Activated naive CD4-positive, alpha-beta T cell treated with anti-CD3 and anti-CD28 coated beads, Interleukin-2, amount 50 U/mL, for 24 hours (primary cell): ENCODE results near the gene SLC25A21.
"Not testable (repeated sequence)": the region's sequence is repeated elsewhere in the genome, so short reads cannot be mapped to it uniquely, and the experiment has no call there.

Experiments used
- H3K27ac Mint-ChIP-seq: one replicate; pipeline ENCODE4 v1.8.0; 2021; ENCODE audit warnings: mild to moderate bottlenecking, mixed read lengths
- H3K27me3 Mint-ChIP-seq: one replicate; pipeline ENCODE4 v1.8.0; 2021; ENCODE audit warnings: mixed read lengths
- H3K36me3 Mint-ChIP-seq: one replicate; pipeline ENCODE4 v1.8.0; 2021; ENCODE audit warnings: mixed read lengths
- H3K4me1 Mint-ChIP-seq: one replicate; pipeline ENCODE4 v1.8.0; 2021; ENCODE audit warnings: mixed read lengths
- H3K4me3 Mint-ChIP-seq: one replicate; pipeline ENCODE4 v1.8.0; 2021; ENCODE audit warnings: mild to moderate bottlenecking, mixed read lengths
- H3K9me3 Mint-ChIP-seq: one replicate; pipeline ENCODE4 v1.8.0; 2021; ENCODE audit warnings: mixed read lengths

SLC25A21 gene

DNA sequence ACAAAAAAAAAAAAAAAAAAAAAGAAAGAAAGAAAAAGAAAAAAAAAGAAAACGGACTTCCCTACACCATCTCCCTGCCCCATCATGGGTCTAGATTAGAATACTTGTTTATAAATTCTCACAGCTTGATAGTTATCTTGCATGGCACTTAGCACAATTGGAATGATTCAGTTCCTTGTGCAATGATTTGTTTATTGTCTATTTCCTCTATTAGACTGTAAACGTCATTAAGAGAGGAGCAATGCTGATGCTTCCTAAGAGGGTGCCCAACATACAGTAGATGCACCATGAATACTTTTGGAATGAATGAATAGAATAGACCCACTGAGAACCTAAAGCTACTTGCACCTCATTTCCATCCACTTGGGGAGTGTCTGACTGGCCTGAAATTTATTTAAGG is 469.9 kb downstream of the SLC25A21 start:
- no peaks in the 10 kb centered on the region for H3K4me1 Mint-ChIP-seq
- no peak overlapping the region for H3K4me3 Mint-ChIP-seq
- H3K36me3 Mint-ChIP-seq = no peaks in the 10 kb centered on the region
- peaks cover 10% of the 10 kb centered on the region for H3K9me3 Mint-ChIP-seq
- H3K27me3 Mint-ChIP-seq = peaks cover 4% of the 10 kb centered on the region
- no peak overlapping the region for H3K27ac Mint-ChIP-seq

DNA sequence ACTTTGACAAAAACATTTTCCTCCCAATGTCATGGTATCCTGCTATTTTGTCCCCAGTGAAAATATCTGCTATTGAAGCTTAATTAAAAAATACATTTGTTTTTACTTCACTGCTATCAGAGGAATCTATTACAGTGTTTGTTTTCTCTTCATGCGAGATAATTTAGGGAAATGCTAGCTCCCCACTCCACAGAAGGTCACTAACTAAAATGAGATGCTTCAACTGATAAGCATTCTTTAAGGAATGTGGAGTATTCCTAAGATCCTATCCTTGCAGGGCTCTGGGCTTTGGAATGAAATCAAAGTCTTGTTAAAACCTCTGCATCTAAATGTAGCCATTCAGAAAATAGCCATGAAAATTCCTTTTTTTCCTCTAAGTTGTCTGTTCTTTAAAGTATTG is 471.3 kb downstream of the SLC25A21 start:
- H3K9me3 Mint-ChIP-seq = peaks cover 10% of the 10 kb centered on the region
- H3K4me1 Mint-ChIP-seq = no peaks in the 10 kb centered on the region
- H3K27ac Mint-ChIP-seq = no peak overlapping the region
- H3K27me3 Mint-ChIP-seq = peaks cover 4% of the 10 kb centered on the region
- no peak overlapping the region for H3K4me3 Mint-ChIP-seq
- no peaks in the 10 kb centered on the region for H3K36me3 Mint-ChIP-seq

DNA sequence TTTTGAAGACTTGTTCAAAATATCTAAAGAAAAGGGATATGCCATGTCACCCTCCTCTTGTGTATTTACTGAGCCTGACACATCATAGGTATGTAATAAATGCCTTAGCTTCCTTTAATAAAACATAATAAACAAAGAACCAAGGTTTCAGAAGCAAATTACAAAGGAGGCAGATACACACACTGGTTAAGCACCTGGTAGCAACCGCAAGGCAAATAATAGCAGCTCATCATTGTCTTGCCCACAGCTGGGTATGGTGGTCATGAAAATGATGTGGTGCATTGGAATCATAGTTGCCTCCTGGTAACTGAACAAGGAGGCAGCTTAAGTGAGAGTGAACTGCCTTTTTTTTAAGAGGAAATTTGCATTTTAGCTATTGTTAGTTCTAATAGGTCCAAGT is 471.8 kb downstream of the SLC25A21 start:
- peaks cover 10% of the 10 kb centered on the region for H3K9me3 Mint-ChIP-seq
- H3K27me3 Mint-ChIP-seq = peaks cover 4% of the 10 kb centered on the region
- H3K36me3 Mint-ChIP-seq = no peaks in the 10 kb centered on the region
- H3K4me1 Mint-ChIP-seq = no peaks in the 10 kb centered on the region
- no peak overlapping the region for H3K27ac Mint-ChIP-seq
- no peak overlapping the region for H3K4me3 Mint-ChIP-seq

DNA sequence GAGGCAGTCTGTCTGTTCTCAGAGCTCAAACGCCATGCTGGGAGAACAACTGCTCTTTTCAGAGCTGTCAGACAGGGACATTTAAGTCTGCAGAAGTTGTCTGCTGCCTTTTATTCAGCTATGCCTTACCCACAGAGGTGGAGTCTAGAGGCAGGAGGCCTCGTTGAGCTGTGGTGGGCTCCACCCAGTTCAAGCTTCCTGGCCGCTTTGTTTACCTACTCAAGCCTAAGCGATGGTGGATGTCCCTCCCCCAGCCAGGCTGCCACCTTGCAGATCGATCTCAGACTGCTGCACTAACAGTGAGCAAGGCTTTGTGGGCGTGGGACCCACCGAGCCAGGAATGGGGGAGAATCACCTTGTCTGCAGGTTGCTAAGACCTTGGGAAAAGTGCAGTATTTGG is 473.0 kb downstream of the SLC25A21 start:
- not testable (repeated sequence) for H3K36me3 Mint-ChIP-seq, H3K4me1 Mint-ChIP-seq, H3K4me3 Mint-ChIP-seq, H3K27me3 Mint-ChIP-seq, H3K27ac Mint-ChIP-seq
- H3K9me3 Mint-ChIP-seq = peaks cover 10% of the 10 kb centered on the region

DNA sequence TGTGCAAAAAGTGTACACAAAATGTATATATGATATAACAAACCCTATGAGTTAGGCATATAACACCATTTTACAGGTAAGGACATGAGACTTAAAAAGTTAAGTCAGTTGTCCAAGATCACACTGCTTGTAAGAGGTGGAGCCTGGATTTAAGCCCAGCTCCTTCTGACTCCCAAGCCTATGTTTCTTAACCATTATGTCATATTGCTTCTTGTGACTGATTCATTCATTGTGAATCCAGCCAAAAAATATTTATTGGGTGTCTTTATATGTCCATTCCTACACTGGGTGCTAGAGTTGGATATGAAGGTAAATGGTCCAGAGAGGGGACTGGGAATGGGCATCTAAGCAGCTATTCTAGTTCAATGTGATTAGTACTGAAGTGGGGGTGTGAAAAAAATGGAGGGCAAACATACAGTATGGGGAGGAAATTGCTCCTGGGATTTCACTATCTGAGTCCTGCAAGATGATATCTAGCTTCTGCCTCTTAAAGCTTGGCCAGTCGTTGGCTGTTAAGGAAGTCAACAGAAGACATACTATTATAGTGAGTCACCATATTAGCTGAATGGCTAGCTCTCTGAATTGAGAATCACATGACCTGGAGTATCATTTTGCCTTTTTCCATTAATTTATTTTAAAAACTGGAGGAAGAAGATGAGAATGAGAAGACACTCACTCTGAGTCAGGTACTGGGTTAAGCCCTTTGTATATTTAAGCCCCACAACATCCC is 481.9 kb downstream of the SLC25A21 start:
- Mint-ChIP-seq H3K27me3 (peaks cover 8% of the 10 kb centered on the region), H3K9me3 (peaks cover 15% of the 10 kb centered on the region), H3K36me3 (no peaks in the 10 kb centered on the region), H3K4me1 (no peaks in the 10 kb centered on the region), H3K4me3 (no peak overlapping the region), H3K27ac (no peak overlapping the region)

DNA sequence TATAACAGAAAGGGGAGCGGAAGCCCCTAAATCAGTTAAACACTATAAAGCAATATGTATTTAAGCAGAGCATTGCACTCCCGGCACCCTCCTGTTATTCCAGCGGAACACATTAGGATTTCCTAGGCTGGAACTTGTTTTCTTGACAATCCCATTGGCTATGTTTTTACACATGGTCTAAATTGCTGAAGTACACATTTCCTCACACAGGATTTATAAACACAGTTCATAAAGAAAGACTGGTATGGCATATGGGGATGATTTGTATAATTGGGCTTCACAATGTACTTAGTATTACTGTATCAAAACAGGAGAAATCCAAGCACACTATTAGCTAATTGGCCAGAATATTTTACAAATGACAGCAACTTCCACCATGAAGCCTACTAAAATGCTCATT is 487.5 kb downstream of the SLC25A21 start:
- Mint-ChIP-seq H3K9me3 (peaks cover 5% of the 10 kb centered on the region), H3K27me3 (peaks cover 9% of the 10 kb centered on the region)

DNA sequence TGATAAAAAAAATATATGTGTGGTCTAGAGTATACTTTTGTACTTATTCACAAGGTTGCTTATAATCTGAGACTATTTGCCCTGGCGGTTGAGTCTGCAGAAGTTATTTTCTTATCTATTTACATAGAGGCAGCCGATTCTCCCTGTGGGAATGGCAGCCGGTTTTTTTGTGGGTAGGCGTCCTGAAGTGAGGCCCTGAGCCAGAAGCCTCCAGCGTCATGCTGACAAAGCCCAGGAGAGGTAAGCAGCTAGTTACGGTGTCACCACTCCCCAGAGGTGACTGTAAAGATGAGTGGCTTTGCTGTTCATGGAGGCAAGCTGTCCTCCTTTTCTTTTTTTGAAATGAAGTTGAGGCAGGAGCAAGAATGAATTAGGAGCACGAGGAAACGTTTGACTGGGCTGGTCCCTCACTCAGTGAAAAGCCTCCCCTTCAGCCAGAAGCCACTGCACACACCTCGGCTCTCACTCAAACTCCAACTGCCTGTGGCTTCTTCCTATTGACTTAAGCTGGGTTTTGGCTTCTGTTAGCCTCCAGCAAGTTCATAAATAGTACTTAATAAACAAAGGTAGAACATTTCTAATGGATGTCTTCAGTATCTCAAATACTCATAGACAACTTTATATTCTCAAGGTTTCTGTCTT is 489.2 kb downstream of the SLC25A21 start:
- Mint-ChIP-seq H3K27me3 (peaks cover 11% of the 10 kb centered on the region), H3K9me3 (peaks cover 5% of the 10 kb centered on the region), H3K36me3 (no peaks in the 10 kb centered on the region), H3K4me1 (no peaks in the 10 kb centered on the region), H3K27ac (no peak overlapping the region), H3K4me3 (no peak overlapping the region)

More for the DNA sequence above, 487.5 kb downstream of the SLC25A21 start:
- no peak overlapping the region for H3K4me3 Mint-ChIP-seq
- H3K4me1 Mint-ChIP-seq = no peaks in the 10 kb centered on the region
- no peak overlapping the region for H3K27ac Mint-ChIP-seq
- H3K36me3 Mint-ChIP-seq = no peaks in the 10 kb centered on the region

DNA sequence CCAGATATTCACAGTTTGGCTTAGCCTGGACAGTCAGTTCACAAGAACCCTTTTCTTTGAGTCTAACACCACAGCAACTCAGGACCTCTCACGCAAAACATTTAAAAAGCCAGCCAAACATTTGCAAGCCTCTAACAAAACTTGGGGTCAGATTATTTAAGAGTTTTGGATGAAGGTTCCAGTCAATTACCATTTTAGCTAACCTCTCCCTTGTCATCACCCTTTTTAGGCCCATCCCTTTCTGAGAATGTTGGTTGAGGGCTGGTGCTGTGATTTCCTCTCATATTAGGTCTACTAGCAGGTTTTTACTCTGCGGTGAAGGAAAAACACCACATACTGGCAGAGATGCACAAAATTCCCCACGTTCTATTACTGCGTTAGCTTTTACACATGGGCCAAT is 490.1 kb downstream of the SLC25A21 start:
- Mint-ChIP-seq H3K27ac (no peak overlapping the region), H3K9me3 (no peaks in the 10 kb centered on the region), H3K27me3 (peaks cover 13% of the 10 kb centered on the region), H3K36me3 (no peaks in the 10 kb centered on the region), H3K4me3 (no peak overlapping the region), H3K4me1 (no peaks in the 10 kb centered on the region)

DNA sequence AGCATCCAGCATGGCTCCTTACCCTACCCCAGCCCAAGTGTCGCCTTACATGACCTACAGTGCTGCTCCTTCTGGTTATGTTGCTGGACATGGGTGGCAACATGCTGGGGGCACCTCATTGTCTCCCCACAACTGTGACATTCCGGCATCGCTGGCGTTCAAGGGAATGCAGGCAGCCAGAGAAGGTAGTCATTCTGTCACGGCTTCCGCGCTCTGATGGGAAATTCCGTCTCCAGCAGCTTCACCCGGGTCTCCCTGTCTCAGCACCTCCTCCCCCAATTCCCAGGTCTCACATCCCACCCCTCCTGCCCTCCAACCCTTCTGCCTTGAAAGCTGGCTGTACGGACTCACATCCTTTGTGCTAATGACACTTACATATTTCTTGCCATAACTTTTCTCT is 496.2 kb downstream of the SLC25A21 start:
- no peaks in the 10 kb centered on the region for H3K36me3 Mint-ChIP-seq
- H3K4me3 Mint-ChIP-seq = no peak overlapping the region
- H3K27me3 Mint-ChIP-seq = peaks cover 24% of the 10 kb centered on the region
- no peak overlapping the region for H3K27ac Mint-ChIP-seq
- H3K4me1 Mint-ChIP-seq = no peaks in the 10 kb centered on the region
- peaks cover 5% of the 10 kb centered on the region for H3K9me3 Mint-ChIP-seq

DNA sequence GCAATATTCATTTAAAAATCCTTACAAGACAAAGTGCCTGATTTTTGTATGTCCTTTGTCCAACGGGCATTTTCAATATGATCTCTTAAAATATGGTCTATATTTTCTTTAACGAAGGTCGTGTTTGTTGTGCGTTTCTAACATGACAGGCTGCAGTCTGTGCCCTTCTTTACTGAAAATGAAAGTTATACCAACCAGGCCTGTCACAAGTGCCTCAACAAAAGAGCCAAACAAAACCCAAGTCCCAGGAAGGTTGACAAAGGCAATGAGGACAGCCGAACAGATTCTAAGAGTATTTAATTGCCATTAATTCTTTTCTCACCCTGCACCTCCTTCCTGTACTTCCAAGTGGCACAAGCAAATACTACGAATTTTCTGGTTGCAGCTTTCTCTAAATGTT is 496.8 kb downstream of the SLC25A21 start:
- peaks cover 24% of the 10 kb centered on the region for H3K27me3 Mint-ChIP-seq
- peaks cover 5% of the 10 kb centered on the region for H3K9me3 Mint-ChIP-seq
- H3K36me3 Mint-ChIP-seq = no peaks in the 10 kb centered on the region
- H3K4me1 Mint-ChIP-seq = no peaks in the 10 kb centered on the region
- H3K27ac Mint-ChIP-seq = no peak overlapping the region
- no peak overlapping the region for H3K4me3 Mint-ChIP-seq

DNA sequence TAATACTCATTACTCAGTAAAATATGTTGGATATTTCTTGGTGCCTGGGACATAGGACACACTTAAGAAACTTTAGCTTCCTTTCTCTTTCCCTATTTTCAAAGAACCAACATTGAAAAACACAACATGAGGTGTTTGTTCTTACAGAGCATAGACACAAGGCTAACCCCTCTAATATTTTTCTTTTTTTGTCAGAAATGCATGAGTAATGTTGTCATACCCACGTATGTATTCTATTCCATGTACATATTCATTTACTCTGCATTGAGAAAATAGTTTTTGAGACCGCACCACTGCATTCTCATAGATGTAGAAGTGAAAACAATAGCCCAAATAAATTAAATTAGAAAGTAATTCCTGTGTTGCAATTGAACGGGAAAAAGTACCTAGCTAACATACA is 497.7 kb downstream of the SLC25A21 start:
- H3K4me3 Mint-ChIP-seq = no peak overlapping the region
- H3K27me3 Mint-ChIP-seq = peaks cover 24% of the 10 kb centered on the region
- H3K9me3 Mint-ChIP-seq = peaks cover 5% of the 10 kb centered on the region
- no peaks in the 10 kb centered on the region for H3K4me1 Mint-ChIP-seq
- H3K27ac Mint-ChIP-seq = no peak overlapping the region
- no peaks in the 10 kb centered on the region for H3K36me3 Mint-ChIP-seq

DNA sequence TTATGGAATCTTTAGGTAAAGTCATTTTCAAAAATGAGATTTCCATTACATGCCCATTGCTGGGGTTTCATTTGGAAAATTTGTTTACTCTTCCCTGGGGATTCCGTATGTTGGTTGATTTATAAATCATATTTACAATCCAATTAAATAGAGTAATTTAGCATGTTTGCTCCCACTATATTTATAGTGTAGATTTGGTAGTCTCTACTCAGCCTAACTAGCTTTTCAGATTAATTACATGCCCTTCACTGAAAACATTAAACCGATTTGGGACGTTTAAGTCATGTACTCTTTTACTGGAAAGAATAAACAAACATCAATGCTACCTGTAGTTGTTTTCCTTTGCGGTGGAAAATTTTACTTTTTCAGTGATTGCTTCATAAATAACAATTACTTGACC is 500.3 kb downstream of the SLC25A21 start:
- no peak overlapping the region for H3K4me3 Mint-ChIP-seq
- H3K9me3 Mint-ChIP-seq = peaks cover 9% of the 10 kb centered on the region
- H3K27me3 Mint-ChIP-seq = peaks cover 20% of the 10 kb centered on the region
- no peak overlapping the region for H3K27ac Mint-ChIP-seq
- H3K36me3 Mint-ChIP-seq = peaks cover 2% of the 10 kb centered on the region
- H3K4me1 Mint-ChIP-seq = peaks cover 3% of the 10 kb centered on the region

DNA sequence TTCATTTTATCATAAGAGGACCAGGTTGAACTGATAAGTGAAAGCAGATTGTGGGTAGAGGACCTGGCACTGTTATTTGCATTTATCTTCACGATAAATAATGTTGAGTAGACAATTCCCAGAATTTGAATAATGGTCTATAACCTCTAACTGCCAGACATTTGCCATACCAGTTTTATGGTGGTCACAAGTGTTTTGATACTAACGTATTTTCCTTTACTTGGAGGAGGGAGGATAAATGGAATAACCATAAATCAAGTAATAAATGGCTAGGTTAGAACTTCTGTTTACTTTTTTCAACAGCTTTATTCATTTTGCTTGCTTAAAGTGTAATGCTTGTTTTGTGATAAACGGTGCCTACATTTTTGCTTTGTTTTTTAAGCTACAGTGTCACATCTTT is 501.3 kb downstream of the SLC25A21 start:
- Mint-ChIP-seq H3K27me3 (peaks cover 15% of the 10 kb centered on the region), H3K36me3 (peaks cover 2% of the 10 kb centered on the region), H3K9me3 (peaks cover 9% of the 10 kb centered on the region), H3K27ac (no peak overlapping the region), H3K4me3 (no peak overlapping the region), H3K4me1 (peaks cover 3% of the 10 kb centered on the region)

DNA sequence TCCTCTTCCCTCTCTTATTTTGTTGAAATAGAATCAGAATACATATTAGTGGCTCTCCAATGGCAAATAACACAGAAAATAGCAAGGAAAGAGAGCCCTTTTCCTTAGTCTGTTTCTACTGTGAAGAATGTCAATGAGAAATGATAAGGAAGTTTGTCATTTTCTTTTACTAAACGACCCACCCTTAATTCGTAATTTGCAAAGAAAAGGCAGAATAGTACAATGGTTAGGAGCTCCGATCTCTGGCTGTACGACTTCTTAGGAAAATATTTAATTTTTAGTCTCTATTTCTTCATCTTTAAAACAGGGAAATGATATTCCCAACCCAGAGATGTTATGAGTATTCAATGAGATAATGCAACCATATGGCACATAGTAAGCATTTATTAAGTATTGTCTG is 504.7 kb downstream of the SLC25A21 start:
- peaks cover 36% of the 10 kb centered on the region for H3K27me3 Mint-ChIP-seq
- H3K36me3 Mint-ChIP-seq = peaks cover 4% of the 10 kb centered on the region
- H3K27ac Mint-ChIP-seq = no peak overlapping the region
- no peak overlapping the region for H3K4me3 Mint-ChIP-seq
- H3K4me1 Mint-ChIP-seq = peaks cover 34% of the 10 kb centered on the region
- H3K9me3 Mint-ChIP-seq = peaks cover 4% of the 10 kb centered on the region

DNA sequence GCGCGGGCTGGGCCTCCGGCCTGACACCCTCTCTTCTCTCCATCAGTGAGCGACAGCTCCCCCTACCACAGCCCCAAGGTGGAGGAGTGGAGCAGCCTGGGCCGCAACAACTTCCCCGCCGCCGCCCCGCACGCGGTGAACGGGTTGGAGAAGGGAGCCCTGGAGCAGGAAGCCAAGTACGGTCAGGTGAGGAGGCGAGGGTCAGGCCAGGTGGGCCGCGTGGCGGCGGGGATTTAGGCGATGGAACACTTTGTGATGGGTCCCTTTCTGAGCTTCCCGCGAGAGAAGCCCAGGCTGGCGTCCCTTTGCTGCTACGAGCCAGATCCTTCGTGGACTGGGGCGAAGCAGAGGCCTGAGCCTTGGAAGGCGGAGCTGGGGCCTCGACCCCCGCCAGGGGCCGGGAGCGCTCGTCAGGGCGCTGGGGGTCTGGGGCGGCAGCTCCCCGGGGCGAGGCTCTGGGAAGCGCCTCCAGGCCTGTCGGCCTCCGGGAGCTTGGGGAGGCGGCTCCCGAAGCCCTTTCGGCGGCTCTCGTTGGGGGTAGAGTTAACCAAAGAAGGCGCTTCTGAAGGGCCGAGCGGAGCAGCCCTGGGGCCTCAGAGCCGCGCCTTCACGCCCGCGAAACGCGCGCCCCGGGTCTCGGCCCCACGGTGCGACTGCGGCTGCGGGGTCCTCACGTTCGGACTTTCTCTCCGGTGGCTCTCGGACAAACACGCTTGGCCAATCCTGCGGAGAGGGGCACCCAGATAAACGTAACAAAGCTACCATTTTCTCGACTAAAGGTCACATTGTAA is 505.8 kb downstream of the SLC25A21 start:
- Mint-ChIP-seq H3K4me1 (peaks cover 42% of the 10 kb centered on the region), H3K4me3 (no peak overlapping the region), H3K27ac (no peak overlapping the region), H3K36me3 (peaks cover 4% of the 10 kb centered on the region), H3K27me3 (peaks cover 44% of the 10 kb centered on the region), H3K9me3 (peaks cover 4% of the 10 kb centered on the region)

DNA sequence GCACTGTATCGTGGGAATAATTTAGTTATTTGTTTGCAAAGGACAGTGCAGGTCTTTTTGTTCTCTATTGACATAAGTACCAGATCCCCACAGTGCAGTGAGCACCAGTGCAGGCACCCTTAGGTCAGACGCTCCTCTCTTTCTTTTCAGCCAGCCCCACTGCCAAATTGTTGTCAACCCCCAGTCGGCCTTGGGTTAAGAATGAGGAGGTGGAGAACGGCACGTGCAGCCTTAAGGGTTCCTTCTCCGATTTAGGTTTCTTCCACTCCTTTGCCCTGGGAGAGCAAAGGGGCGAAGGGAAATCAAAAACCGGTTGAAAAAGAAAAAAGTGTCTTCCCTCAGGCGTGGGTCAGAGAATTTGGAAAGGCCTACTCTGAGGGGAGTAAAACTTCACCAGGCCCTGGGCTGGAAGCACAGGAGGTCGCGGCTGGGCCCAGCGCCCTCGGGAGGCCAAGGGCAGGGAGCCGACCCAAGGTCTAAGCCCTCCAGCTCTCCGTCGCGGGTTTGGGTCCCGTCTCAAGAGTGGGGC is 506.5 kb downstream of the SLC25A21 start:
- H3K36me3 Mint-ChIP-seq = peaks cover 7% of the 10 kb centered on the region
- peaks cover 47% of the 10 kb centered on the region for H3K4me1 Mint-ChIP-seq
- no peak overlapping the region for H3K4me3 Mint-ChIP-seq
- peaks cover 50% of the 10 kb centered on the region for H3K27me3 Mint-ChIP-seq
- H3K9me3 Mint-ChIP-seq = peaks cover 4% of the 10 kb centered on the region
- H3K27ac Mint-ChIP-seq = no peak overlapping the region
